Measurements from ENCODE around the gene SERINC2. TPM values are rescaled to one million over a fixed set of nuclear protein-coding genes. Genes with fewer than 3 reads are reported as not detected.

The SERINC2 gene
- total and polyA plus RNA-seq, 9 donors, result 0.25 to 15.2 (median 1.5) TPM; not detected in 1

GRCh38 chr1:31399976-31400375, 13.0 kb upstream of the SERINC2 start:
- 56 to 72% (median 61%) methylated on average over 3 of the region's 3 CpGs for WGBS, 3 donors
- Histone ChIP-seq H3K9me3 (no peaks in the 10 kb centered on the region), H3K4me1 (ENCODE audit: insufficient read depth) (peaks cover under 1% of the 10 kb centered on the region), H3K4me3 (no peak overlapping the region), H3K36me3 (no peaks in the 10 kb centered on the region), H3K27me3 (no peaks in the 10 kb centered on the region), H3K27ac (no peak overlapping the region)
- TF ChIP-seq CTCF (IDR thresholded peaks at IDR 0.05) (no peak), EP300 (IDR thresholded peaks at IDR 0.05) (no peak), POLR2A (IDR thresholded peaks at IDR 0.05) (no peak)
- intact Hi-C loops (cut with DNase I), result loop anchor here in 1 of 4 donors (10.0 kb wide), 1 partner anchor 145 kb away; no protein-coding TSS in a partner anchor
- no peak for DNase-seq

GRCh38 chr1:31400393-31400792, 12.6 kb upstream of the SERINC2 start:
- H3K4me3 ChIP-seq, result no peak overlapping the region
- H3K27ac ChIP-seq, result no peak overlapping the region
- WGBS, 3 donors, result 57 to 62% (median 58%) methylated on average over 3 of the region's 3 CpGs
- intact Hi-C loops (cut with DNase I), result loop anchor here in 1 of 4 donors (10.0 kb wide), 1 partner anchor 144 kb away; no protein-coding TSS in a partner anchor
- H3K9me3 ChIP-seq, result no peaks in the 10 kb centered on the region
- H3K36me3 ChIP-seq, result no peaks in the 10 kb centered on the region
- DNase-seq, result no peak
- TF ChIP-seq EP300 (IDR thresholded peaks at IDR 0.05), result no peak
- TF ChIP-seq POLR2A (IDR thresholded peaks at IDR 0.05), result no peak
- no peak for TF ChIP-seq CTCF (IDR thresholded peaks at IDR 0.05)
- no peaks in the 10 kb centered on the region for H3K4me1 ChIP-seq (ENCODE audit: insufficient read depth)
- no peaks in the 10 kb centered on the region for H3K27me3 ChIP-seq

- Histone ChIP-seq H3K9me3 (no peaks in the 10 kb centered on the region), H3K27ac (no peak overlapping the region), H3K27me3 (no peaks in the 10 kb centered on the region), H3K36me3 (no peaks in the 10 kb centered on the region), H3K4me3 (no peak overlapping the region), H3K4me1 (ENCODE audit: insufficient read depth) (no peaks in the 10 kb centered on the region)
- TF ChIP-seq EP300 (IDR thresholded peaks at IDR 0.05), result no peak
- TF ChIP-seq POLR2A (IDR thresholded peaks at IDR 0.05), result no peak
- no peak for TF ChIP-seq CTCF (IDR thresholded peaks at IDR 0.05)
- DNase-seq, result no peak
- intact Hi-C loops (cut with DNase I), result loop anchor here in 1 of 4 donors (10.0 kb wide), 1 partner anchor 144 kb away; no protein-coding TSS in a partner anchor
- WGBS, 3 donors, result 48 to 51% (median 48%) methylated on average over 2 of the region's 2 CpGs
These were observed 11.8 kb upstream of the SERINC2 start for GRCh38 chr1:31401241-31401640.

- Histone ChIP-seq H3K36me3 (no peaks in the 10 kb centered on the region), H3K4me3 (no peak overlapping the region), H3K9me3 (no peaks in the 10 kb centered on the region), H3K27me3 (no peaks in the 10 kb centered on the region), H3K27ac (no peak overlapping the region), H3K4me1 (ENCODE audit: insufficient read depth) (no peaks in the 10 kb centered on the region)
- intact Hi-C loops (cut with DNase I), result loop anchor here in 1 of 4 donors (2.0 to 10.0 kb wide), 2 partner anchors 19 to 139 kb away; no protein-coding TSS in a partner anchor
- WGBS, 3 donors, result 70 to 85% (median 75%) methylated on average over 6 of the region's 6 CpGs
- no peak for DNase-seq
- TF ChIP-seq EP300 (IDR thresholded peaks at IDR 0.05) (no peak), CTCF (IDR thresholded peaks at IDR 0.05) (no peak), POLR2A (IDR thresholded peaks at IDR 0.05) (no peak)
These were observed 7.3 kb upstream of the SERINC2 start for GRCh38 chr1:31405578-31406245.
